Measurements from ENCODE around the gene CYBC1. TPM values are rescaled to one million over a fixed set of nuclear protein-coding genes. Genes with fewer than 3 reads are reported as not detected.

Gene CYBC1
- total and polyA plus RNA-seq, 9 of the 15 experiments (the other 6 are each of a cell fraction or from before 2014, with no cell fraction given) = 1.3 to 71.8 (median 49.9) TPM

DNA sequence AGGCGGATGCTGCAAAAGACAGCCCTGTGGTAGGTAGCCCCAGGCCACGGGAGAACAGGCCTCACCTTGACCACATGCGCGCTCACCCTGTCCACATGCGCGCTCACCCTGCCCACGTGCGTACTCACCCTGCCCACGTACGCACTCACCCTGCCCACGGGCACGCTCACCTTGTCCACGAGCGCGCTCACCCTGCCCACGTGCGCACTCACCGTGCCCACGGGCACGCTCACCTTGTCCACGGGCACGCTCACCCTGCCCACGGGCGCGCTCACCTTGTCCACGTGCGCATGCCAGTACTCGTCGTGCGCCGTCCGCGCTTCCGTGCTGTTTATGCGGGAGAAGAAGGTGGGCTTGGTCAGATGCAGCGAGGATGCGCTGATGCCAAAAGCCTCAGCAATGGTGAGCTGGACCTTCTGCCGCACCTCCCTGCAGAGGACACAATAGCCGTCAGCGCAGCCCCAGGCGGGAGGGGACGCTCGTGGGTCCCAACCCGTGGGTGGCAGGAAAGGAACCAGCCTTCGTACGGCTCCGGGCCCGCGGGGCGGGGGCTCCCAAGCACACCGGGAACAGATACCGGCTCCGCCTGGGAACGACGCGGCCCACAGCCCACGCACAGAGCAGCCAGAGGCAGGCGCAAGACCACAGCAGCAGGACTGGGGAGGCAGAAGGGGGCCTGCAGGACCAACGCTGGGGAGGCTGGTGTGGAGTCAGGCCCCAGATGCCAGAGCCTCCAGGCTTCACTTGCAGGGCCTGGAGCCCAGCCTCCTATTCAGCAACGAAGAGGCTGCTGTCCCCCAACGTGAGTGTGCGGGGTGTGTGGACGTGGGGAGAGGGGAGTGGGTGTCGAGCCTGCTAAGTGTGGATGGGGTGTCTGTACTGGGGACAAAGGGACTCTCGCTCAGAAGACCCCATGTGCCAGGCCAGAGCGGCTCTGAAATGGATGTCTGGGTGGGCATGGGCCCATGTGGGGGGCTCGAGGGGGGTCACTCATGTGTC, 46.6 kb downstream of the CYBC1 start:
- peaks cover 0 to 14% of the 10 kb centered on the region in 2 experiments; a peak in 2 of 5 replicates for H3K4me1 ChIP-seq (replicated peaks in 1 of 2; ENCODE audit: control insufficient read depth in 2 of 2, insufficient read depth in 2 of 2, low read length in 2 of 2)
- DNase-seq (ENCODE audit: extremely low read depth in 1 of 4, low spot score in 3 of 4) (no peak), FAIRE-seq (no peak), ATAC-seq (no peak)
- H3K36me3 ChIP-seq (ENCODE audit: control insufficient read depth, insufficient read depth, low read length) = peaks cover 42% of the 10 kb centered on the region; the same call in 1 of the 3 replicates
- in situ Hi-C loops (cut with MboI) = no loop called here
- H4K20me1 ChIP-seq (replicated peaks; ENCODE audit: control insufficient read depth, insufficient read depth, low read length) = no peaks in the 10 kb centered on the region
- no peaks in the 10 kb centered on the region for H3K9me1 ChIP-seq (ENCODE audit: control insufficient read depth, insufficient read depth, low read length)
- BruUV-seq (replicated peaks) = no TSS peak
- H3K9me3 ChIP-seq (replicated peaks; ENCODE audit: control insufficient read depth, insufficient read depth, low read depth, low read length) = no peaks in the 10 kb centered on the region
- no peaks in the 10 kb centered on the region for H3K79me2 ChIP-seq (ENCODE audit: control insufficient read depth, insufficient read depth, low read length)
- H3K27ac ChIP-seq (ENCODE audit: extremely low read depth, low read depth, low read length) = no peak overlapping the region
- CTCF ChIA-PET (ENCODE audit: low intra/inter-chr PET ratio) = no interaction called here
- H3K27me3 ChIP-seq (ENCODE audit: control insufficient read depth in 2 of 2, insufficient read depth in 2 of 2, low read length in 2 of 2) = no peaks in the 10 kb centered on the region
- POLR2A ChIA-PET = interaction anchor here (0.7 kb wide), 1 partner anchor 11 kb away, joined by 3 read pairs; no protein-coding TSS in a partner anchor
- no peak overlapping the region for H3K9ac ChIP-seq (ENCODE audit: insufficient read depth in 1 of 2, low read depth in 2 of 2, low read length in 2 of 2)
- intact Hi-C loops (cut with micrococcal nuclease) = no loop called here
- no peak overlapping the region for H2AFZ ChIP-seq (ENCODE audit: low read depth, low read length)
- TF ChIP-seq, protein P1, sequence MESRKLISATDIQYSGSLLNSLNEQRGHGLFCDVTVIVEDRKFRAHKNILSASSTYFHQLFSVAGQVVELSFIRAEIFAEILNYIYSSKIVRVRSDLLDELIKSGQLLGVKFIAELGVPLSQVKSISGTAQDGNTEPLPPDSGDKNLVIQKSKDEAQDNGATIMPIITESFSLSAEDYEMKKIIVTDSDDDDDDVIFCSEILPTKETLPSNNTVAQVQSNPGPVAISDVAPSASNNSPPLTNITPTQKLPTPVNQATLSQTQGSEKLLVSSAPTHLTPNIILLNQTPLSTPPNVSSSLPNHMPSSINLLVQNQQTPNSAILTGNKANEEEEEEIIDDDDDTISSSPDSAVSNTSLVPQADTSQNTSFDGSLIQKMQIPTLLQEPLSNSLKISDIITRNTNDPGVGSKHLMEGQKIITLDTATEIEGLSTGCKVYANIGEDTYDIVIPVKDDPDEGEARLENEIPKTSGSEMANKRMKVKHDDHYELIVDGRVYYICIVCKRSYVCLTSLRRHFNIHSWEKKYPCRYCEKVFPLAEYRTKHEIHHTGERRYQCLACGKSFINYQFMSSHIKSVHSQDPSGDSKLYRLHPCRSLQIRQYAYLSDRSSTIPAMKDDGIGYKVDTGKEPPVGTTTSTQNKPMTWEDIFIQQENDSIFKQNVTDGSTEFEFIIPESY (CRISPR knock-in tag; IDR thresholded peaks at IDR 0.05) = no peak
- TF ChIP-seq BCOR (IDR thresholded peaks at IDR 0.05) (no peak), HNRNPL (IDR thresholded peaks at IDR 0.05; ENCODE audit: low read depth, low read length) (peak; percentile 79; the same call in 1 of the 2 replicates), HCFC1 (IDR thresholded peaks at IDR 0.05; ENCODE audit: low read depth, low read length) (no peak), ZC3H4 (CRISPR knock-in tag; IDR thresholded peaks at IDR 0.05; ENCODE audit: borderline replicate concordance) (no peak), TSC22D4 (tag; IDR thresholded peaks at IDR 0.05) (no peak)
- WGBS (ENCODE audit: insufficient coverage, low coverage, missing lambda C conversion rate) = 96% methylated on average over 36 of the region's 67 CpGs
- H3K4me2 ChIP-seq (ENCODE audit: insufficient read depth, low read length) = no peak overlapping the region
- no peak overlapping the region for H3K4me3 ChIP-seq

Measured in K562 (cell line).